Memory B cell (primary cell): ENCODE measurements around the gene GID8.

Experiments
- ATAC-seq: fragments of 150-1000 bp; cut with Tn5 transposase; 2 replicates; pipeline ENCODE4 v1.10.0; 2021; ENCODE audit warnings: low read depth, mild to moderate bottlenecking, moderate library complexity
- DNase-seq, 2 donors: peaks; one replicate each; pipeline ENCODE4 v3.0.0; 2022; ENCODE audit warnings: low spot score in 2 of 2
- H3K27ac Mint-ChIP-seq: one replicate; pipeline ENCODE4 v1.8.0; 2022; ENCODE audit warnings: mild to moderate bottlenecking, moderate library complexity, mixed read lengths
- H3K27me3 Mint-ChIP-seq: one replicate; pipeline ENCODE4 v1.8.0; 2022; ENCODE audit warnings: mixed read lengths
- H3K36me3 Mint-ChIP-seq: one replicate; pipeline ENCODE4 v1.8.0; 2022; ENCODE audit warnings: mild to moderate bottlenecking, mixed read lengths
- H3K4me1 Mint-ChIP-seq: one replicate; pipeline ENCODE4 v1.8.0; 2022; ENCODE audit warnings: mixed read lengths
- H3K4me3 Mint-ChIP-seq: one replicate; pipeline ENCODE4 v1.8.0; 2022; ENCODE audit warnings: mild to moderate bottlenecking, moderate library complexity, mixed read lengths
- H3K9me3 Mint-ChIP-seq: one replicate; pipeline ENCODE4 v1.8.0; 2022; ENCODE audit warnings: mixed read lengths

Gene GID8

DNA sequence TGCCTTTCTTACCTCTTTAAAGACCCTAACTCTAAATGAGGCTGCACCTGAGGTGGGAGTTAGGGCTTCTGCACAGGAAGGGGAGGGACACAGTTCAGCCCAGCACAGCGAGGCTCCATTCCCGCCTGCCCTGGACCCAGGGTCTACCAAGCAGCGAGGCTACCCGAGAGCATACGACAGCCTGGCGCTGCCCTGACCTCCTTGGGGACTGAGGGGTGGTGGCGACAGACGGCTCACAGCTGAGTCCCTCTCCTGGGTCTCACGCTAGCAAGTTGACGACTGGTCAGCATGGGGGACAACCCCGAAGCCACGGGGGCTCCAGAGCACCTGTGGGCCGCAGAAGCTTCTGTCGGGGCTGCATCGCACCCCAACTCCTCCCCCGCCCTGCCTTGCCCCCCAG lies 38.9 kb downstream of the GID8 start:
- Mint-ChIP-seq H3K36me3 (no peaks in the 10 kb centered on the region), H3K27ac (no peak overlapping the region), H3K4me1 (peaks cover 20% of the 10 kb centered on the region), H3K27me3 (peaks cover 24% of the 10 kb centered on the region), H3K4me3 (no peak overlapping the region), H3K9me3 (no peaks in the 10 kb centered on the region)
- no peak for ATAC-seq
- DNase-seq, result no peak

DNA sequence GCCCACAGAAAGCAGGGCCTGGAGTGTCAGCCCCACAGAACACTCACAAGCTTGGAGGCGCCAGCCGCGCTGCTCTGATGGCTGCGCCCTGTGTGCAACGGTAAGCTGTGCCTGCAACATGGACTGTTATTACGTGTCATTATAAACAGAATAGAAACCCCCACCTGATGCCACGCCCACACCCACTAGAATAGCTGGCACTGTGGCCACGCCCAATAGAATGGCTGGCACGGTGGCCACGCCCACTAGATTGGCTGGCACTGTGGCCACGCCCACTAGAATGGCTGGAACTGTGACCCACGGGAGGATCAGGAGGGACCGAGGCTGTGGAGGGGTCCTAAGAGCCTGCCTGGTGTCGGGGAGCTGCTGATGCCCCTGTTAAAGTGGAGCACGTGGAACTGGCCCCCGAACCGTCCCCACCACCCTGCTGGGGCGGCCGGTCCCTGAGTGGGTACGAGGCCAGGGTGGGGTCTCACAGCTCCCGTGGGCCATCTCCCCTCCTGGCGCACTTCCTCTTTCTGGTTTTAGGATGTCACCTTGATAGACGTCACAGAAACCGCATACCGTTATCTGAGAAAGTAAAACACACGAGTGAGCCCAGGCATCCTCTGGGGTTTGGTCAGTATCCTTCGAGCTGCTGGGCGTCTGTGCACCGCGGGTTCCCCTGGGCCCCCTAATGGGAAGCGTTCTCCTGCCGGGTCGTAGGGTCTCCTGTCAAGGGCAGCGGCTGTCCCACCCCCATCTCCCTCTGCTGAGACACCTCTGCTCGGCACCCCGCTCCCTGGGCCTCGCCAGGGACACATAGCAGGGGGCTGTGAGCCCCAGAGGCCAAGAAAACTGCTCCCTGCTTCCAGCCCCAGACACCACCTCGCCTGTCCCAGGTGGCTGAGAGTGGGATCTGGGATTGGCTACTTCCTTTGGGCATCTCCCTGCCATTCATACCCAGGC lies 39.9 kb downstream of the GID8 start:
- no peaks in the 10 kb centered on the region for H3K36me3 Mint-ChIP-seq
- H3K4me1 Mint-ChIP-seq, result peaks cover 17% of the 10 kb centered on the region
- DNase-seq, result peak; percentile 91 to 94
- H3K27me3 Mint-ChIP-seq, result peaks cover 19% of the 10 kb centered on the region
- ATAC-seq, result peak; percentile 80
- peak overlapping the region; percentile 89 for H3K27ac Mint-ChIP-seq
- H3K9me3 Mint-ChIP-seq, result no peaks in the 10 kb centered on the region
- H3K4me3 Mint-ChIP-seq, result peak overlapping the region; percentile 83

DNA sequence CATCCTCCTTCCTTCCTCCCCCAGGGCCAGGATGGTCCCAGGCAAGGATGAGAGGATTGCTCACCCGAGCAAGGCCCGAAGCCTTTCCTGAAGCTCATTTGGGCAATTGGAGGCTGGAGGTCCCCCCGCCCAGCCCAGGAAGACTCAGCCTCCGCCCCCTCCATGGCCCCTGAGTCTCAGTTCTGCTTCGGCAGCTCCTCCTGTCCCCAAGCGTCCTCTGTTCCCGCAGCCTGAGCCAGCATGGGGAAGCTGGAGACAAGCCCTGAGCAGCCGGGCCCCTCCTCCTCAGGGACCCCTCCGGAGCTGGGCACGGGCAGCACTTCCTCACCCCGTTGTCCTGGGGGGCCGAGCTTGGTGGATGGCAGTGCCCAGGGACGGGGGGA lies 40.6 kb downstream of the GID8 start:
- H3K4me1 Mint-ChIP-seq, result peaks cover 16% of the 10 kb centered on the region
- H3K9me3 Mint-ChIP-seq, result no peaks in the 10 kb centered on the region
- peak overlapping the region; percentile 89 for H3K27ac Mint-ChIP-seq
- peak overlapping the region; percentile 83 for H3K4me3 Mint-ChIP-seq
- DNase-seq, result peak in 1 of 2 donors; percentile 37
- no peaks in the 10 kb centered on the region for H3K36me3 Mint-ChIP-seq
- peaks cover 21% of the 10 kb centered on the region for H3K27me3 Mint-ChIP-seq
- ATAC-seq, result no peak

DNA sequence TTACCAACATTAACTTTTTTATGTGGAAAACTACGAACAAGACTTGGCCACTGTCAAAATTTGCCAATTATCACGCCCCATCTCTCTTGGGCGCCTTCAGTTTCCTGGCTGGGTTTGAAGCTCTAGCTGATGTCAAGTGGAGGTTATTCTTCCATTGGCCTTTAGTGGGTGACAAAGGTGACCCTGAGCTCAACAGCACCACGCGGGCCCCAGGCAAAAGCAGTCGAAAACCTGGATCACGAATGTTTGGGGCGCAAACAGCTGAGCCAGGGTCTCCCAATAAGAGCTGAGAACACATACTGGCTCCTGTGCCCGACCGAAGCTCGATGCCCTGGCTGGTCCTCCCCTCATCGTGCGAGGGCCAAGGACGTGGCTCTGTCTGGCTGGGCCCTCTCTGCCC lies 41.4 kb downstream of the GID8 start:
- no peaks in the 10 kb centered on the region for H3K9me3 Mint-ChIP-seq
- no peak for DNase-seq
- H3K27ac Mint-ChIP-seq, result no peak overlapping the region
- ATAC-seq, result no peak
- no peak overlapping the region for H3K4me3 Mint-ChIP-seq
- peaks cover 27% of the 10 kb centered on the region for H3K27me3 Mint-ChIP-seq
- no peaks in the 10 kb centered on the region for H3K36me3 Mint-ChIP-seq
- H3K4me1 Mint-ChIP-seq, result peaks cover 15% of the 10 kb centered on the region

DNA sequence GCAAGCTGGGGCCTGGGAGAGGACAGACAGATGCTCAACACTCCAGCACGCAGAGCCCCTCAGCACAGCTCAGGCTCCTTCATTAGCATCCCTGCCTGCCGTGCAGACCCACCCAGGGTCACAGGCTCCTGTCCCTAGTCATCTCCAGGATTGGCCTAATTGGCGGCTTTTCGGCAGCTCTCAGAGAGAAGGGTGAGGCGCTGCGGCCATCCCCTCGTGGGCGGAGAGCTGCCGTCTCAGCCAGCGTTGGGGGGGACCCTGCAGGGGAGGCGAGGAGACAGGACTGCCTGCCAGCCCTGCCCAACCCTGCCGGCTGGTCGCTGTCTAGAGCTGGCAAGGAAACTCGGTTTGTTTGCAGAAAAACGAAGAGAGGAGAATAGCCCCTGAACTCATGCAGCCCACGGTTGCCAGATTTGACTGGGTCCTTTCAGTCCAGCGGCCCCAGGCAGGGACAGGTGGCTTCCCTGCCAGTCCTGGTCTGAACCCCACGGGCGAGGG lies 42.0 kb downstream of the GID8 start:
- peaks cover 15% of the 10 kb centered on the region for H3K4me1 Mint-ChIP-seq
- no peaks in the 10 kb centered on the region for H3K36me3 Mint-ChIP-seq
- H3K9me3 Mint-ChIP-seq, result no peaks in the 10 kb centered on the region
- DNase-seq (peak in 1 of 2 donors; percentile 37), ATAC-seq (no peak)
- H3K27ac Mint-ChIP-seq, result no peak overlapping the region
- H3K27me3 Mint-ChIP-seq, result peaks cover 29% of the 10 kb centered on the region
- no peak overlapping the region for H3K4me3 Mint-ChIP-seq

DNA sequence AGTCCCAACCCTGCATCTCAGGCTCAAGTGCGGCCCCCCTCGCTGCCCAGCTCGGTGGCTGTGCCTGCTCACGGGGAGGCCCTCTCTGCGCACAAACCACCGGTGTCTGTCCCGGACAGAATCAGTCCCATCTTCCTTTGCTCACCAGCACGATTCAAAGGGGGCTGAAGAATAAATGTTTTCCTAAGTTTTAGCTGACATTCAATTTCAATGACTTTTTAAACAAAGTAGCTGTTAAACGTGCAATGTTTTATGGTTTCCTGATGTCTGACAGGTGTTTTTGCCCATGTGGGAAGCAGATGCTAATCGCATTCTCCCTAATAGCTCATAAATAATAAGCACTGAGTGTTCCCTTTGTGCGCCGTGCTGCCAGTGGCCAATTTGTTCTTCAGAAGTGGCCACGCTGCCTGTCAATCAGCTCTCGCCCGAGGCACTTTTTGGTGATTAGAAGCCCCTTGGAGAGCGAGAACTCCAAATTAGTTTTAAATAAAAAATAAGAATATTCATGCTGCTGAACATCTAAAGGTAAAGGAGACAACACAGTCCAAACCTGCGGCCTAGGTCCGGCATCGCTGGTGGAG lies 42.5 kb downstream of the GID8 start:
- no peaks in the 10 kb centered on the region for H3K36me3 Mint-ChIP-seq
- H3K9me3 Mint-ChIP-seq, result no peaks in the 10 kb centered on the region

DNA sequence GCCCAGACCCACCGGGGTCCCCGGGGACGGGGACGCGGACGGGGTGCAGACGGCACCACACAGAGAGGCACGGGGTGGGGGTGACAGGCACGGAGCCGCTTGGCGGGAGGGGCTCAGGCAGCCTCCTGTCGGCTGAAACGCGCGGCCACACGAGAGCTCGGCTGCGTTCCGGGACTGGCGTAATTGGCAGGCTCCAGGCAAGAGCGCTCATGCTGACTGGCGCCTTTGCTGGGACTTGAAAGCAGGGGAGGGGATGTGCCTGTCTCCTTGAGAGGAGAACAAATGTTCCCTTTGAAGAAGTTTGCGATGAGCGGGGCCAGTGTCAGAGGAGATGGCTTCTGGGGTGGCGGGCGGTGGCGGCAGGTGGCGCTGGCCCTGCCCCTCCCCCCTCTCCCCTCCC lies 43.0 kb downstream of the GID8 start:
- DNase-seq (no peak), ATAC-seq (no peak)
- H3K4me3 Mint-ChIP-seq, result no peak overlapping the region
- H3K9me3 Mint-ChIP-seq, result no peaks in the 10 kb centered on the region
- H3K27me3 Mint-ChIP-seq, result peaks cover 33% of the 10 kb centered on the region
- no peak overlapping the region for H3K27ac Mint-ChIP-seq
- no peaks in the 10 kb centered on the region for H3K36me3 Mint-ChIP-seq
- H3K4me1 Mint-ChIP-seq, result peaks cover 16% of the 10 kb centered on the region

More for the DNA sequence above, 42.5 kb downstream of the GID8 start:
- Mint-ChIP-seq H3K4me1 (peaks cover 15% of the 10 kb centered on the region), H3K27me3 (peaks cover 30% of the 10 kb centered on the region), H3K4me3 (no peak overlapping the region), H3K27ac (no peak overlapping the region)
- no peak for DNase-seq
- no peak for ATAC-seq

DNA sequence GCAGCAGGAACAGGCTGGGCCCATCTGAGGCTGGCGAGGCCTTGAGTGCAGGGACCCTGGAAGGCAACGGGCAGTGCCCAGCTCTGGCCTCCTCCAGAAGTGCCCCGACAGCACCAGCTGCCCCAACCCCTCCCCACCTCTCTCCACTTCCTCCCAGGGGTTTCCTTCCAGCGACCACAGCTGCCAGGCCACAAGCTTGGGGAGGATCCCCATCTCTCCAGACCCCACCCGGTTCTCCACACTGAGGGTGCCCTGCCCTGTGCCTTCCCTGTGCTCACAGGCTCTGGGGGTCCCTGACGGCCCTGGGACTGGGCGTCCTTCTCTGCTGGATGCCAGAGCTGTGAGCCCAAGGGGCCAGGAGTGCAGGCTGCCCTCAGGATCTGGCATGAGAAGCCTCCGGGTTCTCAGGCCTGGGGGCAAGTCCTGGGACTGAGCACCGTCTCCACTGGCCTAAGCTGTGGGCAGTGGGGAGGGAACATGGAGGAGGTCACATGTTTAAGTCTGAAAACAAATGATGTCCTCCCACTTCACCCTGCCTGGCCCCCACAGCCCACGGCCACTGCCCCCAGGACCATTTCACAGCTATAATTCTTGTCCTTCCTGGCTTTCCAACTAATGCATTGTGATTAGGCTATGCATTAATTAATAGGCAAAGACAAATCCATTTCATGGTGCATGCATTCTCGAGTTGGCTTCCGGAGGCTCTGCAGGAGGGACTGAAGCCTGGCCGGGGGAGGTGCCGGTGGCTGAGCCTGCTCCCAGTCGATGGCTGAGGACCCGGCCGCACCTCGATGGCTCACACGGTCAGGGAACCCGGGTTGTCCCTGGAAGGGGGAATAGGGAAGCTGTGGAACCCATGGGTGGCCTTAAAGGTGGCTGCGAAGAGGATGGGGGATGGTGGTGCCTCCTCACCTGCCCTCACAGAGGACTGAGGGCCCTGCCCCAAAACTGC lies 44.5 kb downstream of the GID8 start:
- ATAC-seq (no peak), DNase-seq (no peak)
- H3K9me3 Mint-ChIP-seq, result no peaks in the 10 kb centered on the region
- H3K27me3 Mint-ChIP-seq, result peaks cover 37% of the 10 kb centered on the region
- peaks cover 19% of the 10 kb centered on the region for H3K4me1 Mint-ChIP-seq
- no peak overlapping the region for H3K4me3 Mint-ChIP-seq
- no peaks in the 10 kb centered on the region for H3K36me3 Mint-ChIP-seq
- no peak overlapping the region for H3K27ac Mint-ChIP-seq

DNA sequence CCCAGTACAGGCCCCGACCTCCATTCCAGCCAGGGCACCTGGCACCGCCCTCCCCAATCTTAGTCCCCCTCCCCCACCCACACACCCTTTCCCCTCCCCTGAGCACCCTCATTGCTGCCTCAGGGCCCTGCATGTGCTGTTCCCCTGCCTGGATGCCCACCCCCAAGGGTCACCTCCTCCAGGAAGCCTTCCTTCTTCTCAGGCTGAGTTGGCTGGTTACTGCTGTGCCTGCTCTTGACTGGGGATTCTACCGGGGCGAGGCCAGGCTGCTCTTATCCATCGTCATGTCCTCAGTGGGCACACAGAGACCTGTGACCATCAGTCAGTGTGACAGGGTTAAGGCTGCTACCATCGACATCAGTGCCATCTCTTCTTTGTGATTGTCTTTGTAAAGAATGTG lies 45.3 kb downstream of the GID8 start:
- peaks cover 43% of the 10 kb centered on the region for H3K27me3 Mint-ChIP-seq

DNA sequence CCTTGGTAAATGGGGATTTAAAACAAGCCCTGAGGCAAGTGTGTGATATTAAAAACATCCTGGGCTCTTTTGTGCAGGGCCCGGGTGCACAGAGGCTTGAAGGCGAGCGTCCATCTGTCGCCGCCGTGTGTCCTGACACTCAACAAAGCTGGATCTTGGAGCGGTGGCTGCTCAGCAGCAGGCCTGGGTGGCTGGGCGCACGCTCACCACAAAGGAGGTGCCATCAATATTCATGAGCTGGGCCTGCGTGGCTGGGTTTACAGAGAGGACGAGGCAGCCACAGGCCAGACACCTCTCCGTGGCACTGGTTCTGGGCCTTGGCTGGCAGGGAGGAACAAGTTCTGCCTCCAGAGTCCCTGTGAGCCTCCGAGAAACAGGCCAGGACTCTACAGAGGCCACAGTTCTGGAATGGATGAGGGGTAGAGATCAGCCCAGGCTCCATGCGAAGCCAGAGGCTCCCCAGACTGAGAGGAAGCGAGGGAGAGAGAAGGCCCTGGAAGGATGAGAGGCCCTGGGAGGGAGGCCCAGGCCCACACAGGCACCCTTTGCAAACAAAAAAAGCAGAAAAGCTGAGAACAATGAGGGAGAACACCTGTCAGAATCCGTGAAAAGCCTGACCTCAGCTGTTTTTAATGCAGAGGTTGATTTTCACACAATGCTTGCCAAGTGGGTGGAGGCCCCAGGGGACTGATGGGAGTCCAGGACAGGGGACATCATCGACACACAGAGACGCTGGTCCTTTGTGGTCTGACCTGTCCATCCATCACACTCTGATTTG lies 46.9 kb downstream of the GID8 start:
- H3K36me3 Mint-ChIP-seq, result no peaks in the 10 kb centered on the region
- DNase-seq, result no peak
- no peaks in the 10 kb centered on the region for H3K9me3 Mint-ChIP-seq
- no peak overlapping the region for H3K27ac Mint-ChIP-seq
- H3K4me3 Mint-ChIP-seq, result no peak overlapping the region
- H3K27me3 Mint-ChIP-seq, result peaks cover 38% of the 10 kb centered on the region
- peaks cover 12% of the 10 kb centered on the region for H3K4me1 Mint-ChIP-seq
- ATAC-seq, result no peak

More for the DNA sequence above, 45.3 kb downstream of the GID8 start:
- H3K36me3 Mint-ChIP-seq, result no peaks in the 10 kb centered on the region
- no peaks in the 10 kb centered on the region for H3K9me3 Mint-ChIP-seq
- H3K4me1 Mint-ChIP-seq, result peaks cover 13% of the 10 kb centered on the region
- DNase-seq, result no peak
- H3K27ac Mint-ChIP-seq, result no peak overlapping the region
- no peak overlapping the region for H3K4me3 Mint-ChIP-seq
- ATAC-seq, result no peak

DNA sequence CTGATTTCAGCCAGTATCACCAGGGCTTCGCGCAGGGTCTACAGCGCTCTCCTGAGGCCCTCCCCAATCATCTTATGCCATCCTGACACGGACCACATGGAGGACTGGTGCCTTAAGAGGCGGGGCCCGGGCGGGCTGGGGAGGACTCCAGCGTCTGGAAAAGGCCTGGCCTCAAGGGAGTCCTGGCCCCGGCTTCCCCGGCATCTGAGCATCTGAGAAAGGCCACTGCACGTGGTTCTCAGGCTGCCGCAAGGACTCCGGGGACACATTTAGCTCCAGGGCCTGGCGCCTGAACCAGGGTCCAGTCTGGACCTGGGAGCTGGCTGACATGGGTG lies 47.5 kb downstream of the GID8 start:
- H3K27me3 Mint-ChIP-seq, result peaks cover 38% of the 10 kb centered on the region
- no peak overlapping the region for H3K27ac Mint-ChIP-seq
- no peak for ATAC-seq
- H3K9me3 Mint-ChIP-seq, result no peaks in the 10 kb centered on the region
- H3K4me3 Mint-ChIP-seq, result no peak overlapping the region
- H3K36me3 Mint-ChIP-seq, result no peaks in the 10 kb centered on the region
- peaks cover 12% of the 10 kb centered on the region for H3K4me1 Mint-ChIP-seq
- DNase-seq, result no peak

DNA sequence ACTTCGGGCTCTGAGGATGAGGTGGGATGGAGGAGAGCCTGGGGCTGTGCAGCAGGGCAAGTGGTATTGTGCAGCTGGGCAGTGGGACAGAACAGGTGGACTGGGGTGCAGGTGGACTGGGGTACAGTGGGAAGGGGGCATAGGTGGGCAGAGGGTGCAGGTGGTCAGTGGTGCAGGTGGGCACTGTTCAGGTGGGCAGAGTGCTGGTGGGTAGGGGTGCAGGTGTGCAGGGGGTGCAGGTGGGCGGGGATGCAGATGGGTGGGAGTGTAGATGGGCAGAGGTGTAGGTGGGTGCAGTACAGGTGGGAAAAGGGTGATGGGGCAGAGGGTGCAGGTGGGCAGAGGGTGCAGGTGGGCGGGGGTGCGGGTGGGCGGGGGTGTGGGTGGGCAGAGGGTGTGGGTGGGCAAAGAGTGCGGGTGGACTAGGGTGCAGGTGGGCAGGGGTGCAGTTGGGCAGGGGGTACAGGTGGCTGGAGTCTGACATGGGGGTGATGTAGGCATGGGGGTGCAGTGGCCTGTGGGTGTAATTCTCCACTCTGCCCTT lies 48.4 kb downstream of the GID8 start:
- no peak overlapping the region for H3K4me3 Mint-ChIP-seq
- ATAC-seq (no peak), DNase-seq (no peak)
- H3K9me3 Mint-ChIP-seq, result no peaks in the 10 kb centered on the region
- H3K36me3 Mint-ChIP-seq, result no peaks in the 10 kb centered on the region
- H3K27ac Mint-ChIP-seq, result no peak overlapping the region
- peaks cover 11% of the 10 kb centered on the region for H3K4me1 Mint-ChIP-seq
- H3K27me3 Mint-ChIP-seq, result peaks cover 35% of the 10 kb centered on the region

DNA sequence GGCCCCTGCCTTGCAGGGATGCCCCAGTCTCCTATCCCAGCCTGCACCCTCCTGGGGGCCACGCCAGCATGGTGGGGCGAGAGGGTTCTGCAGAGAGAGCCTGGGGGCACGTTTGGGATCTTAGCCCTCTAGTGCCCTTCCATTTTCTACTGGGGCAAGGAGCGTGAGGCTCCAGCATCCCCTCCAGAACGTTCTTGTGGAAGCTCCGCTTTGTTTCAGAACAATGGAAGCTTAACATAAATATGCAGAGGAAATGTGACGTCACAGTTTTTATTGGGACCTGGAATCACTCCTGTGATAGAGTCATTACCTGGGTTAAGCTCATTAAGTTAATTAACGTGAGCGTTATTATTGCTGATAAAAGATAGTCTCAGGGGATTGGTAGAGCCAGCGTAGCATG lies 49.2 kb downstream of the GID8 start:
- Mint-ChIP-seq H3K4me3 (no peak overlapping the region), H3K4me1 (peaks cover 12% of the 10 kb centered on the region), H3K9me3 (no peaks in the 10 kb centered on the region), H3K36me3 (no peaks in the 10 kb centered on the region), H3K27ac (no peak overlapping the region), H3K27me3 (peaks cover 30% of the 10 kb centered on the region)
- no peak for DNase-seq
- no peak for ATAC-seq
